Tibial nerve (tissue), 4 donors: ENCODE data around the gene GABBR2.

Experiments used
- CTCF ChIP-seq, 5 experiments: fragments of 200-600 bp in 3 of 5; fragments of 450-650 bp in 2 of 5; sonication (generic) in 3 of 5; IDR thresholded peaks; one replicate each; pipeline ENCODE4 v1.5.1; 2016 to 2019; ENCODE audit warnings: antibody characterized with exemption in 5 of 5, mild to moderate bottlenecking in 3 of 5, moderate library complexity in 2 of 5
- EP300 ChIP-seq, 2 donors: sonication (generic); formaldehyde crosslinking; IDR thresholded peaks; one replicate each; pipeline ENCODE4 v1.6.1; 2017; ENCODE audit warnings: antibody characterized with exemption in 2 of 2, mild to moderate bottlenecking in 1 of 2
- POLR2A ChIP-seq, 2 donors: fragments of 450-650 bp; IDR thresholded peaks; one replicate each; pipeline ENCODE4 v1.6.1; 2017; ENCODE audit warnings: antibody characterized with exemption in 2 of 2, mild to moderate bottlenecking in 2 of 2, moderate library complexity in 2 of 2

GRCh38 chr9:98707166-98708102 is 1.3 kb downstream of the GABBR2 start:
- TF ChIP-seq POLR2A (IDR thresholded peaks at IDR 0.05), result no peak
- TF ChIP-seq CTCF (IDR thresholded peaks at IDR 0.05), result peak in 1 of 5 experiments; percentile 10
- TF ChIP-seq EP300 (IDR thresholded peaks at IDR 0.05), result no peak
